HG03097 (cell line): Measurements from ENCODE around the gene HYI.

ENCODE experiments used
- ATAC-seq: cut with Tn5 transposase; IDR thresholded peaks from one replicate; pipeline ENCODE4 v1.9.1; 2021; ENCODE audit not compliant: unreplicated experiment, low FRiP score

HYI gene

GRCh38 chr1:43405219-43405875, 48.4 kb downstream of the HYI start:
- ATAC-seq: no peak

- ATAC-seq: no peak
These were observed 49.4 kb downstream of the HYI start for GRCh38 chr1:43404353-43404752.

- no peak for ATAC-seq
These were observed 51.5 kb downstream of the HYI start for GRCh38 chr1:43402089-43402865.
